HepG2 (cell line): ENCODE measurements around the gene SLC25A38. TPM values are rescaled to one million over a fixed set of nuclear protein-coding genes. Genes with fewer than 3 reads are reported as not detected.

Source experiments
- CREM ChIP-seq, 2 experiments: sonication (generic) in 1 of 2; formaldehyde crosslinking in 1 of 2; IDR thresholded peaks; 2 replicates each; pipeline versions ENCODE4 v1.4.0 to v1.6.1; 2016 to 2020; ENCODE audit warnings: antibody characterized with exemption in 1 of 2, mild to moderate bottlenecking in 1 of 2, missing genetic modification reagents in 1 of 2
- NFE2L2 ChIP-seq: fragments of 150-350 bp; IDR thresholded peaks from 2 replicates; pipeline ENCODE4 v1.6.1; 2014; ENCODE audit warnings: low read length
- PITX1 ChIP-seq: sonication (generic); formaldehyde crosslinking; IDR thresholded peaks from 2 replicates; pipeline ENCODE4 v1.5.1; 2020; ENCODE audit warnings: mild to moderate bottlenecking, missing genetic modification reagents
- RXRB ChIP-seq: IDR thresholded peaks from 2 replicates; pipeline ENCODE4 v1.6.1; 2016; ENCODE audit warnings: borderline replicate concordance, missing genetic modification reagents, missing compliant biosample characterization
- ZBTB3 ChIP-seq: sonication (generic); formaldehyde crosslinking; IDR thresholded peaks from 2 replicates; pipeline ENCODE4 v1.4.0; 2020; ENCODE audit warnings: low read depth, mild to moderate bottlenecking, moderate library complexity, missing genetic modification reagents, borderline replicate concordance
- ZBTB4 ChIP-seq: sonication (generic); formaldehyde crosslinking; IDR thresholded peaks from 2 replicates; pipeline ENCODE4 v1.4.0; 2020; ENCODE audit warnings: missing genetic modification reagents, mild to moderate bottlenecking, borderline replicate concordance
- polyA plus RNA-seq, 8 experiments: library from polyadenylated mRNA; depleted of rRNA in 3 of 8; stranded (reverse) in 7 of 8; unstranded in 1 of 8; fragments of >200 nt; fragmentation: Illumina TruSeq in 4 of 8; extraction: Trizol in 4 of 8; gene quantifications; 2 replicates each; pipeline versions ENCODE4 v1.2.1 to v1.2.3, GENCODE V29; 2011 to 2016; ENCODE audit warnings: low read depth in 4 of 8, missing spikeins in 1 of 8, mixed read lengths in 1 of 8; ENCODE audit not compliant: insufficient read depth in 1 of 8
- total RNA-seq, 5 experiments: library from RNA; depleted of rRNA; stranded (reverse); fragments of >200 nt; fragmentation: Illumina TruSeq; extraction: Trizol; gene quantifications; 2 replicates each; pipeline ENCODE4 v1.2.3, GENCODE V29; 2016; ENCODE audit warnings: low read depth in 1 of 5
- TF ChIP-seq, protein P1 (sequence below): sonication (generic); formaldehyde crosslinking; IDR thresholded peaks from 2 replicates; pipeline ENCODE4 v1.4.0; 2020; ENCODE audit warnings: missing genetic modification reagents, borderline replicate concordance
- TF ChIP-seq, protein P2 (sequence below), 2 experiments: fragments of 450-650 bp in 1 of 2; sonication (generic) in 1 of 2; formaldehyde crosslinking; IDR thresholded peaks; 2 replicates each; pipeline versions ENCODE4 v1.5.0 to v1.8.0; 2020 to 2022; ENCODE audit warnings: mild to moderate bottlenecking in 1 of 2, missing genetic modification reagents in 1 of 2
- TF ChIP-seq, protein P3 (sequence below): sonication (generic); formaldehyde crosslinking; IDR thresholded peaks from 2 replicates; pipeline ENCODE4 v1.4.0; 2020; ENCODE audit warnings: mild to moderate bottlenecking, missing genetic modification reagents, borderline replicate concordance
- TF ChIP-seq, protein P4 (sequence below), 2 experiments: sonication (generic) in 1 of 2; formaldehyde crosslinking in 1 of 2; IDR thresholded peaks; 2 replicates each; pipeline versions ENCODE4 v1.4.0 to v1.6.1; 2016 to 2020; ENCODE audit warnings: borderline replicate concordance in 1 of 2, low read depth in 1 of 2, mild to moderate bottlenecking in 1 of 2, missing genetic modification reagents in 1 of 2

The SLC25A38 gene
- total and polyA plus RNA-seq, 2 of the 13 experiments (the other 11 are each of a cell fraction or from before 2014, with no cell fraction given), result 32.5 to 35.4 TPM

DNA sequence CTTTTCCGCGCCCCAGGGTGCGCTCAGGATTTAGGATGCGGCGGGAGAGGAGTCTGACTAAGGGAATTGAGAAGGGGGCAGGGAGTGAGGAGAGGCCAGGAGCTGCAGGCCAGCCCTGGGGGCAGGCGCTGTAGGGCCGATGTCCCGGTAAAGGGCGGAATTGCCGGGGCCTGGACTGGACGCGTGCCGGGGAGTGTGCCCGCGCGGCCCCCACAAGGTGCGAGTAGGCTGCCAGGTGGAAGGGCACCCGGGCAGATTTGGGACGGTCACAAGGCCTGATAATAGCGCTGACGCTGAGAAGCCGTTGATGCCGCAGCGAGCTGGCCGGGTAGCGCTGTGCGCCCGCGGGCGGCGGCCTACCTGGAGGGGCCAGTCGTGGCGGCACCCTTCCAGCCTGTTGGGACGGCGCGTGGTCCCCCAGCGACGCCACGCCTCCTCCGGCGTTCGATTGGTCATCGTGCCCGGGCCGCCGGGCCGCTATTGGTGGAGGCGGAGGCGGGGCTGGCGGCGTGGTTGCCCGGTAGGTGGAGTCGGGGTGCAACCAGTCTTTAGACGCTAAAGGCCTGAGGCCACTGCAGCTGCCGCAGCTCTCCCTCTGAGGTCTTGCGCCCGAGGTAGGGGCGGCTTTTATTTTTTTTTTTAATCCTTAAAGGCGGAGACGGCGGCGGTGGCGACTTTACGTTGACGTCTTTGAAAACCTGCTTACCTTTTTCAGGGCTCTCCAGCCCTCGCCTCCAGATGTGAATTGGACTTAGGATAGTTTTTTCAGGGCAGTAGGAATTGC lies 903 bp downstream of the SLC25A38 start (continued):
- TF ChIP-seq, protein P1, sequence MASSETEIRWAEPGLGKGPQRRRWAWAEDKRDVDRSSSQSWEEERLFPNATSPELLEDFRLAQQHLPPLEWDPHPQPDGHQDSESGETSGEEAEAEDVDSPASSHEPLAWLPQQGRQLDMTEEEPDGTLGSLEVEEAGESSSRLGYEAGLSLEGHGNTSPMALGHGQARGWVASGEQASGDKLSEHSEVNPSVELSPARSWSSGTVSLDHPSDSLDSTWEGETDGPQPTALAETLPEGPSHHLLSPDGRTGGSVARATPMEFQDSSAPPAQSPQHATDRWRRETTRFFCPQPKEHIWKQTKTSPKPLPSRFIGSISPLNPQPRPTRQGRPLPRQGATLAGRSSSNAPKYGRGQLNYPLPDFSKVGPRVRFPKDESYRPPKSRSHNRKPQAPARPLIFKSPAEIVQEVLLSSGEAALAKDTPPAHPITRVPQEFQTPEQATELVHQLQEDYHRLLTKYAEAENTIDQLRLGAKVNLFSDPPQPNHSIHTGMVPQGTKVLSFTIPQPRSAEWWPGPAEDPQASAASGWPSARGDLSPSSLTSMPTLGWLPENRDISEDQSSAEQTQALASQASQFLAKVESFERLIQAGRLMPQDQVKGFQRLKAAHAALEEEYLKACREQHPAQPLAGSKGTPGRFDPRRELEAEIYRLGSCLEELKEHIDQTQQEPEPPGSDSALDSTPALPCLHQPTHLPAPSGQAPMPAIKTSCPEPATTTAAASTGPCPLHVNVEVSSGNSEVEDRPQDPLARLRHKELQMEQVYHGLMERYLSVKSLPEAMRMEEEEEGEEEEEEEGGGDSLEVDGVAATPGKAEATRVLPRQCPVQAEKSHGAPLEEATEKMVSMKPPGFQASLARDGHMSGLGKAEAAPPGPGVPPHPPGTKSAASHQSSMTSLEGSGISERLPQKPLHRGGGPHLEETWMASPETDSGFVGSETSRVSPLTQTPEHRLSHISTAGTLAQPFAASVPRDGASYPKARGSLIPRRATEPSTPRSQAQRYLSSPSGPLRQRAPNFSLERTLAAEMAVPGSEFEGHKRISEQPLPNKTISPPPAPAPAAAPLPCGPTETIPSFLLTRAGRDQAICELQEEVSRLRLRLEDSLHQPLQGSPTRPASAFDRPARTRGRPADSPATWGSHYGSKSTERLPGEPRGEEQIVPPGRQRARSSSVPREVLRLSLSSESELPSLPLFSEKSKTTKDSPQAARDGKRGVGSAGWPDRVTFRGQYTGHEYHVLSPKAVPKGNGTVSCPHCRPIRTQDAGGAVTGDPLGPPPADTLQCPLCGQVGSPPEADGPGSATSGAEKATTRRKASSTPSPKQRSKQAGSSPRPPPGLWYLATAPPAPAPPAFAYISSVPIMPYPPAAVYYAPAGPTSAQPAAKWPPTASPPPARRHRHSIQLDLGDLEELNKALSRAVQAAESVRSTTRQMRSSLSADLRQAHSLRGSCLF (CRISPR knock-in tag), result 0 out of 2 replicates have a peak, but pooled peaks have one; percentile 4
- peak; percentile 24; the same call in 1 of the 2 replicates for TF ChIP-seq RXRB
- TF ChIP-seq, protein P2, sequence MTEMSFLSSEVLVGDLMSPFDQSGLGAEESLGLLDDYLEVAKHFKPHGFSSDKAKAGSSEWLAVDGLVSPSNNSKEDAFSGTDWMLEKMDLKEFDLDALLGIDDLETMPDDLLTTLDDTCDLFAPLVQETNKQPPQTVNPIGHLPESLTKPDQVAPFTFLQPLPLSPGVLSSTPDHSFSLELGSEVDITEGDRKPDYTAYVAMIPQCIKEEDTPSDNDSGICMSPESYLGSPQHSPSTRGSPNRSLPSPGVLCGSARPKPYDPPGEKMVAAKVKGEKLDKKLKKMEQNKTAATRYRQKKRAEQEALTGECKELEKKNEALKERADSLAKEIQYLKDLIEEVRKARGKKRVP (CRISPR knock-in tag; IDR thresholded peaks at IDR 0.05), result no peak
- TF ChIP-seq, protein P3, sequence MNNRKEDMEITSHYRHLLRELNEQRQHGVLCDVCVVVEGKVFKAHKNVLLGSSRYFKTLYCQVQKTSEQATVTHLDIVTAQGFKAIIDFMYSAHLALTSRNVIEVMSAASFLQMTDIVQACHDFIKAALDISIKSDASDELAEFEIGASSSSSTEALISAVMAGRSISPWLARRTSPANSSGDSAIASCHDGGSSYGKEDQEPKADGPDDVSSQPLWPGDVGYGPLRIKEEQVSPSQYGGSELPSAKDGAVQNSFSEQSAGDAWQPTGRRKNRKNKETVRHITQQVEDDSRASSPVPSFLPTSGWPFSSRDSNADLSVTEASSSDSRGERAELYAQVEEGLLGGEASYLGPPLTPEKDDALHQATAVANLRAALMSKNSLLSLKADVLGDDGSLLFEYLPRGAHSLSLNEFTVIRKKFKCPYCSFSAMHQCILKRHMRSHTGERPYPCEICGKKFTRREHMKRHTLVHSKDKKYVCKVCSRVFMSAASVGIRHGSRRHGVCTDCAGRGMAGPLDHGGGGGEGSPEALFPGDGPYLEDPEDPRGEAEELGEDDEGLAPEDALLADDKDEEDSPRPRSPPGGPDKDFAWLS (CRISPR knock-in tag), result no peak; the same call in 1 of the 2 replicates
- TF ChIP-seq CREM (IDR thresholded peaks at IDR 0.05), result no peak; the same call in 1 of the 2 replicates
- no peak for TF ChIP-seq CREM (CRISPR knock-in tag; IDR thresholded peaks at IDR 0.05)
- TF ChIP-seq NFE2L2, result no peak
- 0 out of 2 replicates have a peak, but pooled peaks have one; percentile 6 for TF ChIP-seq PITX1 (CRISPR knock-in tag)
- TF ChIP-seq, protein P4, sequence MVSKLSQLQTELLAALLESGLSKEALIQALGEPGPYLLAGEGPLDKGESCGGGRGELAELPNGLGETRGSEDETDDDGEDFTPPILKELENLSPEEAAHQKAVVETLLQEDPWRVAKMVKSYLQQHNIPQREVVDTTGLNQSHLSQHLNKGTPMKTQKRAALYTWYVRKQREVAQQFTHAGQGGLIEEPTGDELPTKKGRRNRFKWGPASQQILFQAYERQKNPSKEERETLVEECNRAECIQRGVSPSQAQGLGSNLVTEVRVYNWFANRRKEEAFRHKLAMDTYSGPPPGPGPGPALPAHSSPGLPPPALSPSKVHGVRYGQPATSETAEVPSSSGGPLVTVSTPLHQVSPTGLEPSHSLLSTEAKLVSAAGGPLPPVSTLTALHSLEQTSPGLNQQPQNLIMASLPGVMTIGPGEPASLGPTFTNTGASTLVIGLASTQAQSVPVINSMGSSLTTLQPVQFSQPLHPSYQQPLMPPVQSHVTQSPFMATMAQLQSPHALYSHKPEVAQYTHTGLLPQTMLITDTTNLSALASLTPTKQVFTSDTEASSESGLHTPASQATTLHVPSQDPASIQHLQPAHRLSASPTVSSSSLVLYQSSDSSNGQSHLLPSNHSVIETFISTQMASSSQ (IDR thresholded peaks at IDR 0.05; ENCODE audit: low read depth), result no peak
- TF ChIP-seq, protein P4 (CRISPR knock-in tag; IDR thresholded peaks at IDR 0.05; ENCODE audit: borderline replicate concordance), result 0 out of 2 replicates have a peak, but pooled peaks have one; percentile 40
- no peak for TF ChIP-seq ZBTB4 (CRISPR knock-in tag)
- TF ChIP-seq ZBTB3 (CRISPR knock-in tag), result no peak
